NAMALWA (cell line): ENCODE measurements around the gene FAM53C.
A peak's percentile ranks its signal among the peaks of the same experiment; 100 is the strongest.
"Not testable (repeated sequence)": the region's sequence is repeated elsewhere in the genome, so short reads cannot be mapped to it uniquely, and the experiment has no call there.

Source experiments
- DNase-seq: peaks from one replicate; pipeline ENCODE4 v3.0.0-alpha.2; 2015; ENCODE audit warnings: low spot score

The FAM53C gene

GRCh38 chr5:138351056-138351455 lies 13.0 kb downstream of the FAM53C start:
- DNase-seq: no peak

GRCh38 chr5:138351517-138351916 lies 13.5 kb downstream of the FAM53C start:
- DNase-seq: no peak

GRCh38 chr5:138352071-138352721 lies 14.1 kb downstream of the FAM53C start, which contains the start of gene KDM3B:
TSS of gene KDM3B (plus strand) at chr5:138352685. CDS start at chr5:138352796, 111 bp downstream.
- DNase-seq: peak; percentile 92

GRCh38 chr5:138352722-138353559 lies 14.9 kb downstream of the FAM53C start:
- DNase-seq: peak; percentile 72

- DNase-seq: peak; percentile 81
These were observed 15.6 kb downstream of the FAM53C start for GRCh38 chr5:138353560-138354080.

GRCh38 chr5:138354387-138354786 lies 16.3 kb downstream of the FAM53C start:
- peak; percentile 26 for DNase-seq

- peak; percentile 90 for DNase-seq
These were observed 16.9 kb downstream of the FAM53C start for GRCh38 chr5:138354926-138355378.

- DNase-seq: no peak
These were observed 21.6 kb downstream of the FAM53C start for GRCh38 chr5:138359621-138360020.

- DNase-seq: no peak
These were observed 22.9 kb downstream of the FAM53C start for GRCh38 chr5:138360941-138361452.

- DNase-seq: no peak
These were observed 26.5 kb downstream of the FAM53C start for GRCh38 chr5:138364576-138364975.

- no peak for DNase-seq
These were observed 28.7 kb downstream of the FAM53C start for GRCh38 chr5:138366632-138367382.

GRCh38 chr5:138369261-138369660 lies 31.2 kb downstream of the FAM53C start:
- DNase-seq: no peak

GRCh38 chr5:138369706-138370105 lies 31.6 kb downstream of the FAM53C start:
- no peak for DNase-seq

GRCh38 chr5:138370537-138370936 lies 32.5 kb downstream of the FAM53C start:
- DNase-seq: no peak

GRCh38 chr5:138371454-138371853 lies 33.4 kb downstream of the FAM53C start:
- no peak for DNase-seq

GRCh38 chr5:138372225-138372624 lies 34.2 kb downstream of the FAM53C start:
- no peak for DNase-seq

- no peak for DNase-seq
These were observed 34.6 kb downstream of the FAM53C start for GRCh38 chr5:138372653-138373052.

GRCh38 chr5:138382347-138382746 lies 44.3 kb downstream of the FAM53C start:
- DNase-seq: no peak

GRCh38 chr5:138385660-138386059 lies 47.6 kb downstream of the FAM53C start:
- DNase-seq: no peak

GRCh38 chr5:138386290-138386689 lies 48.2 kb downstream of the FAM53C start:
- no peak for DNase-seq

- no peak for DNase-seq
These were observed 51.3 kb downstream of the FAM53C start for GRCh38 chr5:138389332-138389731.

GRCh38 chr5:138389911-138390310 lies 51.8 kb downstream of the FAM53C start:
- DNase-seq: not testable (repeated sequence)
